Activated effector memory CD4-positive, alpha-beta T cell treated with Interleukin-2 at 50 U/mL for 16 hours (primary cell): ENCODE data around the gene PTPN1.
"Not testable (repeated sequence)": the region's sequence is repeated elsewhere in the genome, so short reads cannot be mapped to it uniquely, and the experiment has no call there.

Source experiments
- DNase-seq: peaks from one replicate; pipeline ENCODE4 v3.0.0-alpha.2; 2020

PTPN1 gene

DNA sequence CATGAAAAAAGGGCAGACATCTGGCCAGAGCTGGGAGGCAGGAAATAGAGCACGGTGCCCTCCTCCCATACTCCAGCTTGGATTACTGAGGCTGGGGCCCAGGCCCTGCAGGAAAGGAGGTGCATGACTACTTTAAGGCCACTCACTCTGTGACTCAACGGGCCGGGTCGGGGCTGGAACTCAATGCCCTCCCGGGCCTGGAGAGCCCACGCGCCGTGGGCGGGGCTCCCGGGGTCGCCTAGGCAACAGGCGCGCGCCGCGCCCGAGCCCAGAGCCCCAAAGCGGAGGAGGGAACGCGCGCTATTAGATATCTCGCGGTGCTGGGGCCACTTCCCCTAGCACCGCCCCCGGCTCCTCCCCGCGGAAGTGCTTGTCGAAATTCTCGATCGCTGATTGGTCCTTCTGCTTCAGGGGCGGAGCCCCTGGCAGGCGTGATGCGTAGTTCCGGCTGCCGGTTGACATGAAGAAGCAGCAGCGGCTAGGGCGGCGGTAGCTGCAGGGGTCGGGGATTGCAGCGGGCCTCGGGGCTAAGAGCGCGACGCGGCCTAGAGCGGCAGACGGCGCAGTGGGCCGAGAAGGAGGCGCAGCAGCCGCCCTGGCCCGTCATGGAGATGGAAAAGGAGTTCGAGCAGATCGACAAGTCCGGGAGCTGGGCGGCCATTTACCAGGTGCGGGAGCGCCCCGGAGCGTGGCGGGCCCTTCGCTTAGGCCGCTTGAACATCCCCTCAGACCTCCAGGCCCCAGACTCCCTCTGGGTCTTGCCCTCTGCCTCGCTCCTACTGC is at the start of gene PTPN1:
PTPN1 (plus strand) TSS at position 461 of the 783 bp plus-strand sequence; CDS start at position 606, 145 bp downstream.
- DNase-seq: peak; percentile 99

DNA sequence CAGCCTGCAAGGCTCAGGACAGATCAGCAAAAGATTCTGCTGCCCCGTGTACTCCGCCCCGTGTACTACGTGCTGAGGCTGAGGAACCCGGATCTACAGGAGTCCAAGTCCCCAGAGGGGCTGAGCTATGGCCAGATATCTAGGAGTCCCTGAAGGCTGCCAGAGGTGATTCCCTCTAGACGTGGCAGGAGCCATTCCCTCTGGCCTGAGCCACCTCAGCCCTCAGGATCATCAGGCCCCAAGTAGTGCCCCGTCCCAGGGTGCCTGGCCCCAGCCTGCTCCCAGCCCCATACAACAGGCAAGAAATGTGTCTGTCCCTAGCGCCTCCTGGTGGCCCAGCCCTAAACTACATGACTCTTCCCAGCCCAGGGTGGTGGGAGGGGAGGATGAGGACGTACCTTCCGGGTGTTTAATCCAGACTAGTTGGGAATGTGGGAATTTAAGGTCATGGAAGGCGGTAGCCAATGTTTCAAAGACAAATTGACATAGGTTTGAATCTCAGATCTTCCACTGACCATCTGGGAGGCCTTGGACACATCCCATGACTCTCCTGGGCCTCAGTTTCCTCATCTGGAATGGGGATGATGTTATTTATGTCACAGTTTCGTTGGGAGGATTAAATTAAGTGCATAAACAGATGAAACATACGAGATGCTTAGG is 49.4 kb upstream of the PTPN1 start:
- DNase-seq: peak; percentile 68

DNA sequence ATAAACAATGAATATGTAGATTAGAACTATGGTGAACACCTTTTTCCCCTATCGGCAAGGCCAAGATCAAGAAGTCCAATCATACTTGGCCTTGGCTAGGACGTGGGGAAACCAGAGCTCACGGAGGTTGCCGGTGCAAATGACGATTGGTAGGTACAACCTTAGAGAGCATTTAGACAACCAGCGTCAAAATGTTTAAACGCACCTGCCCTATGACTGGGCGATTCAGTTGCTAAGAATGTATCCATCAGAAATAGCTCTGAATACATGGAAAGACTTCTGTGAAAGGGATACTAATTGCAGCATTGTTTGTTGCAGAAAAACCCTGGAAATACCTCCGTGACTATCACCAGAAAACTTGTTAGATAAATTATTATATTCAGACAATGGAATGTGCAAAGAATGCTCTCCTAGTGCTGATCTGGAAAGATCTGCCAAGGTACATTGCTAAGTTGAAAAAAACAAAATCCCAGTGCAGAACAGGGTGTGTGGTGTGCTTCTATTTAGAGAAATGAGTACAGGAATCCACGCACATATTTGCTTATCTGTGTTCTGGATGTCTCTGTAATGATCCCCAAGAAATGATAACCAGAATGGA is 48.0 kb upstream of the PTPN1 start:
- DNase-seq: no peak

DNA sequence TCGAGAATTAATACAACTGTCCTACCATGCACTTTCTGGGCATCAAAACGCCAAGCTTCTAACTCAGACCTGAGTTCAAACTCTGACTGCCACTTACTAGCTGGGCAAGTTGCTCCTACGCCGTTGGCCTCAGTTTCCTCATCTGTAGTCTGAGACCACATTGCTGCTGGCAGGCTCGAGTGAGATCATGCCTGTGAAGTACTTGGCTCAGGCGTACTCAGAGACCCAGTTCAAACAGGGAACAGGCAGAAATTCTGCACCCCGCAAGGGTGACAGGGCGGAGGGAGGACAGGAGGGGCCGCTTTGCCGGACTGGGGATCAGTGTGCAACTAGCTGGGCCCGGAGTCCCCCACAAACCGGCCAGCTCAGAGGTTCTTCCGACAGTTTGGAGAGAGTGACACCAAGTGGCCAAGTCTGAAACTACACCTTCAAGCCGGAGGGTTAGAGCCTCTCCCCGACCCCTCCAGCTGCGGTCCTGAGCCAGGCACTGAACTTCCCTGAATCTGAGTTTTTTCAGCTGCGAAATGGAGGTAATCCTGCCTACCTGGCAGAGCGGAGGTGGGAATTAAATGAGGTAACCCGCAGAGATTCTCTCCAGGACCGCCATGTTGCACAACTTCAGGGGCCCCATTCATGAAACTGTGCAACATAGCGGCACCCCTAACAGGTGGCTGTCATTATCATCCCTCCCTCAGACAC is 46.0 kb upstream of the PTPN1 start:
- peak; percentile 43 for DNase-seq

DNA sequence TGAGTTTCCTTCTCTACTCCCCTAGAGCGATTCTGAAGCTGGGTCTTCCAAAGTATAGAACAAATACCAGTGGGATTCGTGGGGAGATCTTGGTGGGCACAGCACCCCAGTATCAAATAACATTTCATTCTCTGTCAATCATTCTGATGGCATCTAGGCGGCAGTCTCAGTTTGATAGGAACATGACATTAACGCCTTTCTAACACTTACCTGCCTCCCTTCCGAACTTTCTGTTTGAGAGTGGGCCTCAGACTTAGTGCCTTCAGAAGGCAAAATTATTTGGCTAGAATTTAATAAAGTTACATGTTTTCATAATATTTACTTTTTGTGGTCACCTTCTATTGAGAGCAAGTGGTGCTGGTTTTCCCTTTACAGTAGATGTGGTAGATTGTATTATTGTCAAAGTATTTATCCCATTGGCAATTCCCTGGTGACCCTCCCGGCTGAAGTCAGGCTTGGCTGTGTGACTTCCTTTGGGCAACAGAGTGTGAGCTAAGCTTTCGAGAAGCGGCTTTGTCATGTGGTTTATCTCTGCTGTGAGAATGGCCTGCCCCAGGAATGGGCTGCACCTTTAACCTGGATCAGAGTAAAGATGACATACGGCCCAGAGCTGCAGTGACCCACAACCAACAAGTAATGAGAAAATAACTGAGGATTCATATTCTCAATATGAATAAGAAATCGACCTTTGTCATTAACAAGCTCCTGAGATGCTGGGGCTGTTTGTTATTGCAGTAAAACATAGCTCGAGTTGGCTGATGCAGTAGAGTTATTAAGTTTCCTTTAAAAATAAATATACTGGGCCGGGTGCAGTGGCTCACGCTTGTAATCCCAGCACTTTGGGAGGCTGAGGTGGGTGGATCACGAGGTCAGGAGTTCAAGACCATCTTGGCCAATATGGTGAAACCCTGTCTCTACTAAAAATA is 45.2 kb upstream of the PTPN1 start:
- no peak for DNase-seq

DNA sequence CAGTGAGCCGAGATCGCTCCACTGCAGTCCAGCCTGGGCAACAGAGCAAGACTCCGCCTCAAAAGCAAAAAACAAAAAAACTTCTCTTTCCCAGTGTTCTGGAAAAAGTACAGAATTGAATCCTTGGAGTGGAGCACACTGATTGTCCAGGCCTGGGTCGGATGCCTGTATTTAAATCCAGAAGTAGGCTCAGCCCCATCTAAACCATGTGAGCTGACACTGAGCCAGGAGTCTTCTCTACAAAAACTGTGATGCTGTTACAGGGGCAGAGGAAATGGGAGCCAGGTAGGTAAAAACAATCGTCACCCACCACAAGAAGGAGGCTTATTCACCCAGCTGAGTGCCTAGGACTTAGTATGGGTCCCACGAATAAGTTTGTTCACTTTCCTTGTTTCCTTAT is 43.0 kb upstream of the PTPN1 start:
- no peak for DNase-seq

DNA sequence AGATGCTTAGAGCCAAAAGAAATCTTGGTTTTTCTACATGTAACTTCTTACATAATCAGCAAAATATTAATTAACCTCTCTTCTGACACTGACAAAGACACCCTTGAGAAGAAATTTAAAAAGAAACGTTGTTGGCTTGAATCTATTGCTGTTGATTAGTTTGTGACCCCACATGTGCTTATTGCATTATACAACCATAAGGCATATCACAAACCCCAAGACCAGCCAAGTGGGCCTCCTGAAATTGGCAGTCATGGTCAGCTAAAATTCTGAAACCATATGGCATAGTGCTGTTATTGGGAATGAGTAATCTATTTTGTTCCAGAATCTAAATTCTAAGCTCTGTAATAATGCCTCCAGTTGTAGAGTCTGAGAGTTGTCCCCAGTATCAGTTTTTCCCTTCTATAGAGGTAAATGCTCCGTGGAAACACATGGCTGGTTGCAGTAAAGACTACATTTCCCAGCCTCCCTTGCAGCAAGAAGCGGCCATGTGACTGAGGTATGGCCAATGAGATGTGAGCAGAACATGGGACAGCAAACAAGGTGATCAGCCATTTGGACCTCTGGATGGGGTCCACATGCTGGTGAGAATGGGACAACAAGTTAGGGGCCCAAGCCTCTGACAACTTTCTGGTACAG is 42.3 kb upstream of the PTPN1 start:
- no peak for DNase-seq

DNA sequence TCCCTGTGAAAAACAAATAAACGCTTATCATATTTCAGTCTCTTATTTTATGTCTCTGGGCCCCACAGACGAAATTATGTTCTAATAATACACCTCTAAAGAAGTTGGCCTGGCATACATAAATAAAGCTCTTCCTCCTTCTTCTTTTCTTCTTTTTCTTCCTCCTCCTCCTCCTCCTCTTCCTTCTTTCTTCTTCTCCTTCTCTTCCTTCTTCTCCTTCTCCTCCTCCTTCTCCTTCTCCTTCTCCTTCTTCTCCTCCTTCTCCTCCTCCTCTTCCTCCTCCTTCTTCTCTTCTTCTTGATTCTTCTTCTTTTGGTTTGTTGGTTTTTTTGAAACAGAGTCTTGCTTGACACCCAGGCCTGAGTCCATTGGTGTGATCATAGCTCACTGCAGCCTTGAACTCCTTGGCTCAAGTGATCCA is 41.8 kb upstream of the PTPN1 start:
- no peak for DNase-seq

DNA sequence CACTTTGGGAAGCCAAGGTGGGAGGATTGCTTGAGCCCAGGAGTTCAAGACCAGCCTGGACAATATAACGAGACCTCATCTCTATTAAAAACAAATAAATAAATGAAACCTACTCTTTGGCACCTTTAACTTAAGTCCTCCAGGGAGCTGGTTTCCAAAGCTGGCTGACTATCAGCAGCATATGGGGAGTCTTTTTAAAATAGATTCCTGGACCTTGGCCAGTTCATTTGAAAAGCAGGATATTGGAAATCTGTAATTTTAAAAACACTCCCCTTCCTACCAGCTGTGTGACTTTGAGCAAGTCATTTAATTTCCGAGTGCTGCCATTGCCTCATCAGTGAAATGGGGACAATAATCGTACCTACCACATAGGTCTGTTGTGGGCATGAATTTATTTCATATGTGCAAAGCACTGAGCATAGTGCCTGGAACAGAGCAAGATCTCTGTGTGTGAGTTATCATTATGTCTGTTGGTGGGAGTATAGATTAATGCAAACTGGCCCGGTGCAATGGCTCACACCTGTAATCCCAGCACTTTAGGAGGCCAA is 40.9 kb upstream of the PTPN1 start:
- no peak for DNase-seq

DNA sequence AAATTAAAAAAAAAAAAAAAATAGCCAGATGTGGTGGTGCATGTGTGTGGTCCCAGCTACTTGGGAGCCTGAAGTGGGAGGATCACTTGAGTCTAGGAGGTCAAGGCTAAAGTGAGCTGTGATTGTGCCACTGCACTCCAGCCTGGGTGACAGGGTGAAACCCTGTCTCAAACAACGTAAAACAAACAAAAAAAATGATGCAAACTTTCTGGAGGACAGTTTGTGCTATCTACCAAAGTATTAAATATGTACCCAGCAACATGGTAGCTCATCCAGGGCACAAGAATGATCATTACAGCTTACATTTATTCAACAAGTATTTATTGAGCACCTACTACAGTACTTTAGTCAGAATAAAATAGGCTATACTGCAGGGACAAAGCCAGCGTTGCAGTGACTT is 40.4 kb upstream of the PTPN1 start:
- DNase-seq: no peak

DNA sequence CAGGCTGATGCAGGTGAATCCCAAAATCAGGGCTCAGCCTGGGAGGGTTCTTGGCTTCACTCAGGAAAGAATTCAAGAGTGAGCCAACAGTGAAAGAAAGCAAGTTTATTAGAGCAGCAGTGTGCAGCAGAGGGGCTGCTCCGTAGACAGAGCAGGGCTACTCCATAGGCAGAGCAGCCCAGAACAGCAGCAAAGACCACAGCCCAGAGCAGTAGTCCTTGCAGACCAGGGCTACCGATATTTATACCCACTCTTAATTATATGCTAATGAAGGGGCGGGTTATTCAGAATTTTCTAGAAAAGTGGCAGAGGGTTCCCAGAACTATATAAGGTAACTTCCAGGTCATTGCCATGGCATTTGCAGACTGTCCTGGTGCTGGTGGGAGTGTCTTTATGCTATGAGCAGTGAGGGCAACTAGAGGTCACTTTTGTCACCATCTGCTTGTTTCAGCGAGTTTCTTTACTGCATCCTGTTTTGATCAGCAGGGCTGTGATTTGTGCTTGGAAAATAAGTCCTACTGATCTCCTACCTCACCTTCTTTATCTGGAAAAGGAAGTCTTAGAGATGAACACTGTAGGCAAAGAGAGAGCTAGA is 39.8 kb upstream of the PTPN1 start:
- DNase-seq: no peak

DNA sequence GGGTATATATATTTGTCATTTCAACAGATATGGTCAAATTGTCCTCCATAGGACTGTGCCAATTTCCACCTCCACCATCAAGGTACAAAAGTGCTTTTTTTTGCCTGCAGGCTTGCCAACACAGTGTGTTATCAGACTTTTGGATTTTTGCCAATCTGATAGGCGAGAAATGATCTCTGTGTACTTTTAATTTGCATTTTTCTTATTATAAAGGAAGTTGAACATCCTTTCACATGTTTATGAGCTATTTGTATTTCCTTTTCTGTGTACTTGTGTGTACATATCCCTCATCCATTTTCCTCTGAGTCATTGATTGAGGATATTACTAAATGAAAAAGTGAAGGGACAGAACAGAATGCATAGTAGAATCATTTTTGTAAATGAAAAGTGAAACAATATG is 39.0 kb upstream of the PTPN1 start:
- DNase-seq: no peak

DNA sequence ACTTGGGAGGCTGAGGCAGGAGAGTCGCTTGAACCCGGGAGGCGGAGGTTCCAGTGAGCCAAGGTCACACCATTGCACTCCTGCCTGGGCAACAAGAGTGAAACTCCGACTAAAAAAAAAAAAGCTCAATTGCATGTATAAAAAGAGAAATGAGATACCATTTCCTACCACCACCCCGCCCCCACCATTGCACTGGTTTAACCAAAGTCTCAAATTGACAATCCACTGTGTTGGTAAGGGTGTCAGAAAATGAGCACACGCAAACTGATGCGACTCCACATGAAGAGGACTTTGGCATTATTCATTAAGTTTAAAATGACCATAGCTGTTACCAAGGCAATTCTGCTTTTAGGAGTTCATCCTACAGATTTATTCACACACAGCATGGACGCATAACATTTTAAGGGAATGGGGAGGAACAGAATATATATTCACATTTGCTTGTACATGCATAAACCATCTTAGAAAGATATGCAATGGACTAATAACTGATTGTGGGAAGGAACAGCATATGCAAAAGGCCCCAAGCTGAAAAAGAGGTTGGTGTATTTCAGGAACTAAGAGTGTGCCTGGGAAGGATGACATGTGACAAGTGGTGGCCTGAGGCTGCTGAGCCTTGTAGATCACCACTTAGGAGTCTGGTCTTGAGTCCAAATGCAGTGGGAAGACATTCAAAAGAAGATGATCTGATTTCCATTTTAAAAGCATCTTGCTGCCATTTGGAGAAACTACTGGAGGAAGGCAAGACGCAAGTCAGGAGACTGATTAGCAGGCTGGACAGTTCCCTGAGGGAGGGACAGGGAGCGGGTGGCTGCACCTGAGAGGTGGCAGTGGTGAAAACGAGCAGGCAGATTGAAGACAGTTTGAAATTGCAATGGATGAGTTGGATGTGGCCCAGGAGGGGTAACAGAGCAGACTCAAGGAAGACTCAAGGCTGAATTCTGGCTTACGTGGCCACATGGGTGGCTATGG is 37.2 kb upstream of the PTPN1 start:
- DNase-seq: no peak

DNA sequence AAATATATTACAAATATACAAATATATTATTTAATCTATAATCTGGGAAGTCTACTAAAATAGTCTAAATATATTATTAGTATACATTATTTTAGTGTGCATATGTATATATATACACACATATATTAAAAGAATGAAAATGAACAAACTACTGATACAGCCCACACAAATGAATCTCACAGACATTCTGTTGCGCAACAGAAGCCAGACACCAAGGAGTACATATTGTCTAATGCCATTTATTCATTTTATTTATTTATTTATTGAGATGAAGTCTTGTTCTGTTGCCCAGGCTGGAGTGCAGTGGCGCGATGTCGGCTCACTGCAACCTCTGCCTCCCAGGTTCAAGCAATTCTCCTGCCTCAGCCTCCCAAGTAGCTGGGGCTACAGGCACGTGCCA is 35.8 kb upstream of the PTPN1 start:
- not testable (repeated sequence) for DNase-seq

DNA sequence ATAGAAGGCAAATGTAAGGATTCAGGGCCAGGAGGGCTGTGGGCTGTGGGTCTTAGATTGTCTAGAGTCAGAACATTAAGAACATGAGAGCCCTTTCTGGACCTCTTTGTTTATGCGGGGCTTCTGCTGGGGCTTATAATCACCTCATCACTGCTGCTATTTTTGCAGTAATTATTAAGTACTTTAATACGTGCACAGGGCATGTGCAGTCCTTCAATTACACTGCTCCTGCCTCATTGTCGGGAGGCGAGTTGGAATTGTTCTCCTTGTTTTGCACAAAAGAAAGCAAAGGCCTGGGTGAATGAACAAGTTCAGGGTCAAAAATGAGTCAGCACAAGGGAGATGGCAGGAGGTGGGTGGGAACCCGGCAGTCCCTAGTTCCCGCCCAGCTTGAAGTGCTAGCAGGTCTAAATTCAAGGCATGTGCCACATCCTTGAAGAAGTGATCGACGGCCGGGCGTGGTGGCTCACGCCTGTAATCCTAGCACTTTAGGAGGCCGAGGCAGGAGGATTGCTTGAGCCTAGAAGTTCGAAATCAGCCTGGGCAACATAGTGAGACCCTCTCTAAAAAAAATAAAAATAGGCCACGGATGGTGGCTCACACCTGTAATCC is 34.4 kb upstream of the PTPN1 start:
- no peak for DNase-seq

DNA sequence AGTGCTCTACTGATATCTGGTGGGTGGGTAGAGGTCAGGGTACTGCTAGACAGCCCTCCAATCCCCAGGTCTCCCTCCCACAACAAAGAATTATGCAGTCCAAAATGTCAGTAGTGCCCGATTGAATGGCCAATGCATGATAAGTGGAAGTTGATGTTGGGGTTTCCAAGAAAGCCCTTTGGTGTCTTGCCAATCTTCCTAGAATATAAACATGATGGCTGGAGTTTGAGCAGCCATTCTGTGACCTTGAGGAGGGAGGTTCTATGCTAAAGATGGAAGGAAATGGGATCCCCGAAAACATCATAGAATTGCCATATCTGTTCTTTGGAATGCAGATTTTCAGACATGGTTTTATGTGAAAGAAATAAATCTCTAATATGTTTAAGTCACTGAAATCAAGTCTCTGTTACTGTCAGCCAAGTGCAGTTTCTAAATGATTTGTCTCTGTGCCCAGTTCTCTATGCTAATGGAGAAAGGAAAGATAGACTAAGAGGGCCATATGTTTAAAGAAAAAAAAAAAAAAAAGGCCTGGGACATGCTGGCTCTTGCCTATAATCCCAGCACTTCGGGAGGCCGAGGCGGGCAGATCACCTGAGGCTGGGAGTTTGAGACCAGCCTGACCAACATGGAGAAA is 32.8 kb upstream of the PTPN1 start:
- no peak for DNase-seq

DNA sequence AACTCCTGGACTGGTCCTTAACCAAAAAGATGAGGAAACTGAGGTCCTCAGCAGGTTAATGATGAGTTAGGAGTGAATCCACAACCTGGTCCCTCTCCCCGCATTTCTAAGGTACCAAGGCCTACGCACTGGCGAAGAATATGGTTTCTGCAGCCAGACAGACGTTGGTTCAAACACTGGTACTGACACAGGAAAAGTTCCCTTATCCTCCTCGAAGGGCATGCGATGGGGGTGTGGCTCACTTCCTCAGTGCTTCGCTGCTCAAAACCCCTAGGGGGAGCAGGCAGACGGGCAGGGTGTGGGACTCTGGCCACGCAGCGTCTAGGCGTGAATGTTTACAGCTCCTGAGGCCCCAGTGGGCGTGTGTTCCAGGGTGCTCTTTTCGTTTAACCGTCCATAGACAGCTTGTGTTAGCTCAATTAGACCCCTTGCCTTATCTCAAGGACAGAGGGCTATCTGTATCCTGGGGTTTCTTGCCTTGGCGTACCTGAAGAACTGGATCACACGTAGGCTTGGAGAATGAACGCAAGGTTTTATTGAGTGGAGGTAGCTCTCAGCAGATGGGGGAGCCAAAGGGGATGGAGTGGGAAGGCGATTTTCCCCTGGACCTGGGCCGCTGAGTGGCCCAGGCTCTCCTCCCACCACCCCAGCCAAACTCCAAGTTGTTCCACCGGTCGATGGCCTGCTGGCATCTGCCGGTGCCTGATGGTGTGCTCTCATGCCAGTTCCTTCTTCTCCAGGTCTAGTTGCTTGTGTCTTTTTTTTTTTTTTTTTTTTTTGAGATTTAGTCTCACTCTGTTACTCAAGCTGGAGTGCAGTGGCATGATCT is 31.8 kb upstream of the PTPN1 start:
- DNase-seq: peak; percentile 68

DNA sequence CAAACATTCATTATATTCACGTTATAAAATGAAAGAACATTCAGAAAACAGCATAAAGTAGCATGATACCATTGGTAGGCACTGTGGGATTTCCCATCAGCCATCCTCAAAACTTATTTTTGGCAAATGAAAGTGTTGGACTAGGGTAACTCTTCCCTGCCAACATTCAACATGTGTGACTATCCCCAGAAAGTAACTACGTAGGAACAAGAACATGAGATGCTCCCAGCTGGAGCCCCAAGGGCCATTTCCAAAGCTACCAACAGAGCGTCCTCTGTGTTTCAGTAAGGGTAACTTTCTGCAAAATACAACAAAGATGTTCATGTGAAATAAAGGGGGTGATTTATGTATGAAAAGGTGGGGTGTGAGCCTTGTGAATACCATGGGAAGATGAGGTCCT is 28.4 kb upstream of the PTPN1 start:
- no peak for DNase-seq
